ENCODE data around the gene ADCY2. TPM values are rescaled to one million over a fixed set of nuclear protein-coding genes. Genes with fewer than 3 reads are reported as not detected.

The ADCY2 gene
- polyA plus RNA-seq, 1 donor (not counting 4 experiments of a cell fraction or from before 2014, with no cell fraction given): 0.13 TPM

DNA sequence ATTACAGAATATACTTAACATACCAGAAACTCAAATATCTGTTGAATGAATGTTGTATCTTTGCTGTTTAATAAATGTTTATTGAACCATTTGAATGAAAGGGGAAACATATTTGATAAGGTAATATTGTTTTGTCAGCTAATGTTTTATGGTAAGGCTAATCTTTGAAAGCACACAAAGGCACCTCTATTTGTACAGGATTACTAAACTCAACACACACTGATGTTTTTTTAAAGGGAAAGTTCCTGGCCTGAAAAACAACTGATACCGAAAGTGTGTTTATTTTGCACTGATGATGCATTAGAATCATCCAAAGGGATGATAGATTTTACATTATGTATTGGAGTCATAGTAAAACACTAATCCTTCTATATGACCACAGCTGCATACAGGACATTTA is 82.5 kb downstream of the ADCY2 start:
- no peaks in the 10 kb centered on the region for H4K20me1 ChIP-seq (ENCODE audit: control insufficient read depth, extremely low read depth, insufficient read depth, low read length)
- FAIRE-seq (no peak), DNase-seq (ENCODE audit: low read depth, low spot score) (no peak)
- H3K4me1 ChIP-seq (ENCODE audit: control insufficient read depth, extremely low read depth, insufficient read depth, low read length): no peaks in the 10 kb centered on the region
- no peaks in the 10 kb centered on the region for H3K79me2 ChIP-seq (ENCODE audit: control insufficient read depth, insufficient read depth, low read length)
- dilution Hi-C loops (cut with MboI; ENCODE audit: extremely low pct_ligation_motif_present, low sequenced_read_pairs): no loop called here
- no peak overlapping the region for H3K9ac ChIP-seq (ENCODE audit: control insufficient read depth, extremely low read depth, insufficient read depth, low read length)
- H3K4me2 ChIP-seq (ENCODE audit: control insufficient read depth, extremely low read depth, insufficient read depth, low read depth, low read length): no peak overlapping the region
- no peaks in the 10 kb centered on the region for H3K9me1 ChIP-seq (ENCODE audit: control insufficient read depth, extremely low read depth, insufficient read depth, low read length)
- H3K4me3 ChIP-seq (ENCODE audit: control insufficient read depth in 2 of 3, extremely low read depth in 1 of 3, insufficient read depth in 2 of 3, low read depth in 1 of 3, low read length in 3 of 3): no peak overlapping the region
- H2AFZ ChIP-seq (ENCODE audit: control insufficient read depth, low read length): no peak overlapping the region
- H3K27me3 ChIP-seq (ENCODE audit: control insufficient read depth, extremely low read depth, insufficient read depth, low read length): no peaks in the 10 kb centered on the region
- no peaks in the 10 kb centered on the region for H3K36me3 ChIP-seq (ENCODE audit: control insufficient read depth in 2 of 2, extremely low read depth in 1 of 2, insufficient read depth in 2 of 2, low read length in 2 of 2)
- no peak overlapping the region for H3K27ac ChIP-seq (ENCODE audit: control insufficient read depth, insufficient read depth, low read length)
- no peak for TF ChIP-seq EZH2 (IDR thresholded peaks at IDR 0.05; ENCODE audit: low read length)
- TF ChIP-seq, protein P1, sequence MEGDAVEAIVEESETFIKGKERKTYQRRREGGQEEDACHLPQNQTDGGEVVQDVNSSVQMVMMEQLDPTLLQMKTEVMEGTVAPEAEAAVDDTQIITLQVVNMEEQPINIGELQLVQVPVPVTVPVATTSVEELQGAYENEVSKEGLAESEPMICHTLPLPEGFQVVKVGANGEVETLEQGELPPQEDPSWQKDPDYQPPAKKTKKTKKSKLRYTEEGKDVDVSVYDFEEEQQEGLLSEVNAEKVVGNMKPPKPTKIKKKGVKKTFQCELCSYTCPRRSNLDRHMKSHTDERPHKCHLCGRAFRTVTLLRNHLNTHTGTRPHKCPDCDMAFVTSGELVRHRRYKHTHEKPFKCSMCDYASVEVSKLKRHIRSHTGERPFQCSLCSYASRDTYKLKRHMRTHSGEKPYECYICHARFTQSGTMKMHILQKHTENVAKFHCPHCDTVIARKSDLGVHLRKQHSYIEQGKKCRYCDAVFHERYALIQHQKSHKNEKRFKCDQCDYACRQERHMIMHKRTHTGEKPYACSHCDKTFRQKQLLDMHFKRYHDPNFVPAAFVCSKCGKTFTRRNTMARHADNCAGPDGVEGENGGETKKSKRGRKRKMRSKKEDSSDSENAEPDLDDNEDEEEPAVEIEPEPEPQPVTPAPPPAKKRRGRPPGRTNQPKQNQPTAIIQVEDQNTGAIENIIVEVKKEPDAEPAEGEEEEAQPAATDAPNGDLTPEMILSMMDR (optimal IDR thresholded peaks at IDR 0.05 in 1 of 3, IDR thresholded peaks at IDR 0.05 in 1 of 3, conservative IDR thresholded peaks at IDR 0.05 in 1 of 3; ENCODE audit: extremely low read depth in 1 of 3, insufficient read depth in 2 of 3, low read length in 3 of 3): no peak
- H3K9me3 ChIP-seq (ENCODE audit: control insufficient read depth, low read depth, low read length): no peaks in the 10 kb centered on the region

DNA sequence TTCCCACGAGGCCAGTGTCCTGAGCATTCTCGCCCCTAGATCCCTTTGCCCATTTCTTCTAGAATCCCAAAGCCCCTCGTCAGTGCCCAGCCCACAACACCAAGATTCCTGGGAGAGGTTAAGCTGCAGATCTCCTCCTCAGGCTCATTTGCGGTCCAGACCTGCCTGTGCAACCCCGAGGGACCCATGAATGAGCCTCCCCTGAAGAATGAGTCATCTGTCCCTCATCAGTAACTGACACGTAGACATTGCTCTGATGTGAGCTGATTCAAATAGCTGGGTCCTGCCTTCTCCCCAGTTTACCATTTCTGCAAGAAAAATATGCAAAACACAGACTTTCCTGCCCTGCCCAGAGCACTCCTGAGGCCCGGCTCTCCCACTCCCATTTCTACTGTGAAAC is 92.8 kb downstream of the ADCY2 start:
- FAIRE-seq: no peak
- Histone ChIP-seq H3K9ac (ENCODE audit: control insufficient read depth, extremely low read depth, insufficient read depth, low read length) (no peak overlapping the region), H3K27ac (ENCODE audit: control insufficient read depth, insufficient read depth, low read length) (no peak overlapping the region), H3K4me3 (ENCODE audit: control insufficient read depth in 2 of 3, extremely low read depth in 1 of 3, insufficient read depth in 2 of 3, low read depth in 1 of 3, low read length in 3 of 3) (no peak overlapping the region), H3K9me3 (ENCODE audit: control insufficient read depth, low read depth, low read length) (no peaks in the 10 kb centered on the region), H3K4me2 (ENCODE audit: control insufficient read depth, extremely low read depth, insufficient read depth, low read depth, low read length) (no peak overlapping the region), H3K27me3 (ENCODE audit: control insufficient read depth, extremely low read depth, insufficient read depth, low read length) (no peaks in the 10 kb centered on the region), H3K9me1 (ENCODE audit: control insufficient read depth, extremely low read depth, insufficient read depth, low read length) (no peaks in the 10 kb centered on the region), H3K36me3 (ENCODE audit: control insufficient read depth in 2 of 2, extremely low read depth in 1 of 2, insufficient read depth in 2 of 2, low read length in 2 of 2) (no peaks in the 10 kb centered on the region), H3K4me1 (ENCODE audit: control insufficient read depth, extremely low read depth, insufficient read depth, low read length) (no peaks in the 10 kb centered on the region), H3K79me2 (ENCODE audit: control insufficient read depth, insufficient read depth, low read length) (no peaks in the 10 kb centered on the region), H4K20me1 (ENCODE audit: control insufficient read depth, extremely low read depth, insufficient read depth, low read length) (no peaks in the 10 kb centered on the region), H2AFZ (ENCODE audit: control insufficient read depth, low read length) (no peak overlapping the region)
- TF ChIP-seq, protein P1 (optimal IDR thresholded peaks at IDR 0.05 in 1 of 3, IDR thresholded peaks at IDR 0.05 in 1 of 3, conservative IDR thresholded peaks at IDR 0.05 in 1 of 3; ENCODE audit: extremely low read depth in 1 of 3, insufficient read depth in 2 of 3, low read length in 3 of 3): no peak
- TF ChIP-seq EZH2 (IDR thresholded peaks at IDR 0.05; ENCODE audit: low read length): no peak
- dilution Hi-C loops (cut with MboI; ENCODE audit: extremely low pct_ligation_motif_present, low sequenced_read_pairs): no loop called here
- no peak for DNase-seq (ENCODE audit: low read depth, low spot score)

All from keratinocyte (primary cell).